ENCODE data around the gene HOXB9. TPM values are rescaled to one million over a fixed set of nuclear protein-coding genes. Genes with fewer than 3 reads are reported as not detected.

The HOXB9 gene
- total RNA-seq, 2 experiments from 2014 or later, result not detected

- CTCF ChIA-PET (ENCODE audit: unreplicated experiment), result no interaction called here
Measured at GRCh38 chr17:48584223-48584741, 41.9 kb downstream of the HOXB9 start.

GRCh38 chr17:48583708-48584222, 42.4 kb downstream of the HOXB9 start:
- peaks cover 40% of the 10 kb centered on the region for H3K4me1 ChIP-seq (ENCODE audit: insufficient read depth, low read length, poor library complexity, severe bottlenecking)
- no peak for TF ChIP-seq EZH2phosphoT487 (IDR thresholded peaks at IDR 0.05; ENCODE audit: borderline replicate concordance, low read depth, low read length)
- no peak for TF ChIP-seq CTCF (conservative IDR thresholded peaks at IDR 0.05; ENCODE audit: low read length)
- H4K20me1 ChIP-seq (ENCODE audit: insufficient read depth, low read length), result no peaks in the 10 kb centered on the region
- no peak for DNase-seq (ENCODE audit: low spot score)
- no peaks in the 10 kb centered on the region for H3K79me2 ChIP-seq (ENCODE audit: insufficient read depth, low read depth, low read length)
- no peak overlapping the region for H3K4me2 ChIP-seq (ENCODE audit: low read length)
- no peaks in the 10 kb centered on the region for H3K36me3 ChIP-seq (ENCODE audit: insufficient read depth, low read length)
- intact Hi-C loops (cut with micrococcal nuclease; ENCODE audit: unreplicated experiment), result no loop called here
- BruUV-seq (replicated peaks), result no TSS peak
- no peak overlapping the region for H3K4me3 ChIP-seq (ENCODE audit: low read depth, low read length, poor library complexity, severe bottlenecking)
- H3K9me2 ChIP-seq (ENCODE audit: insufficient read depth, low read length), result no peaks in the 10 kb centered on the region
- no peaks in the 10 kb centered on the region for H3K9me3 ChIP-seq (ENCODE audit: low read length)
- no peak overlapping the region for H3K27ac ChIP-seq (ENCODE audit: low read depth, low read length, poor library complexity, severe bottlenecking)
- ChIA-PET POLR2A (no interaction called here), CTCF (ENCODE audit: unreplicated experiment) (no interaction called here)
- no peak overlapping the region for H2AFZ ChIP-seq (ENCODE audit: low read length)

More at GRCh38 chr17:48584223-48584741, 41.9 kb downstream of the HOXB9 start:
- Histone ChIP-seq H2AFZ (ENCODE audit: low read length) (no peak overlapping the region), H3K4me2 (ENCODE audit: low read length) (no peak overlapping the region), H3K9me3 (ENCODE audit: low read length) (no peaks in the 10 kb centered on the region), H4K20me1 (ENCODE audit: insufficient read depth, low read length) (no peaks in the 10 kb centered on the region), H3K27ac (ENCODE audit: low read depth, low read length, poor library complexity, severe bottlenecking) (no peak overlapping the region), H3K36me3 (ENCODE audit: insufficient read depth, low read length) (no peaks in the 10 kb centered on the region), H3K4me3 (ENCODE audit: low read depth, low read length, poor library complexity, severe bottlenecking) (no peak overlapping the region), H3K79me2 (ENCODE audit: insufficient read depth, low read depth, low read length) (no peaks in the 10 kb centered on the region), H3K4me1 (ENCODE audit: insufficient read depth, low read length, poor library complexity, severe bottlenecking) (peaks cover 34% of the 10 kb centered on the region), H3K9me2 (ENCODE audit: insufficient read depth, low read length) (no peaks in the 10 kb centered on the region)
- DNase-seq (ENCODE audit: low spot score), result no peak
- intact Hi-C loops (cut with micrococcal nuclease; ENCODE audit: unreplicated experiment), result no loop called here
- BruUV-seq (replicated peaks), result no TSS peak
- no peak for TF ChIP-seq CTCF (conservative IDR thresholded peaks at IDR 0.05; ENCODE audit: low read length)
- no peak for TF ChIP-seq EZH2phosphoT487 (IDR thresholded peaks at IDR 0.05; ENCODE audit: borderline replicate concordance, low read depth, low read length)
- POLR2A ChIA-PET, result no interaction called here

- Histone ChIP-seq H3K9me2 (ENCODE audit: insufficient read depth, low read length) (no peaks in the 10 kb centered on the region), H3K9me3 (ENCODE audit: low read length) (no peaks in the 10 kb centered on the region), H3K36me3 (ENCODE audit: insufficient read depth, low read length) (no peaks in the 10 kb centered on the region), H3K4me2 (ENCODE audit: low read length) (no peak overlapping the region), H2AFZ (ENCODE audit: low read length) (no peak overlapping the region), H3K27ac (ENCODE audit: low read depth, low read length, poor library complexity, severe bottlenecking) (no peak overlapping the region), H3K4me3 (ENCODE audit: low read depth, low read length, poor library complexity, severe bottlenecking) (no peak overlapping the region), H4K20me1 (ENCODE audit: insufficient read depth, low read length) (no peaks in the 10 kb centered on the region), H3K79me2 (ENCODE audit: insufficient read depth, low read depth, low read length) (no peaks in the 10 kb centered on the region), H3K4me1 (ENCODE audit: insufficient read depth, low read length, poor library complexity, severe bottlenecking) (peaks cover 35% of the 10 kb centered on the region)
- ChIA-PET CTCF (ENCODE audit: unreplicated experiment) (no interaction called here), POLR2A (interaction anchor here (0.6 kb wide), 1 partner anchor 1076 kb away, joined by 3 read pairs; no protein-coding TSS in a partner anchor)
- no TSS peak for BruUV-seq (replicated peaks)
- no peak for DNase-seq (ENCODE audit: low spot score)
- intact Hi-C loops (cut with micrococcal nuclease; ENCODE audit: unreplicated experiment), result no loop called here
- TF ChIP-seq CTCF (conservative IDR thresholded peaks at IDR 0.05; ENCODE audit: low read length), result no peak
- no peak for TF ChIP-seq EZH2phosphoT487 (IDR thresholded peaks at IDR 0.05; ENCODE audit: borderline replicate concordance, low read depth, low read length)
Measured at GRCh38 chr17:48582750-48583069, 43.4 kb downstream of the HOXB9 start.
